K562 (cell line): ENCODE measurements around the gene TSPAN1. TPM values are rescaled to one million over a fixed set of nuclear protein-coding genes. Genes with fewer than 3 reads are reported as not detected.

ENCODE experiments used
- ATAC-seq: fragments of 200-7000 bp; cut with Tn5 transposase; 3 replicates; pipeline ENCODE4 v1.9.1; 2020; ENCODE audit warnings: moderate library complexity
- BruUV-seq: library from RNA; stranded (reverse); fragments of 400-500 nt; replicated peaks from 2 replicates; lab custom pipeline; 2021; lab: Mats Ljungman, UMichigan
- CTCF ChIA-PET: fragments of 300-600 bp; formaldehyde crosslinking; extraction: SDS; loops from one replicate; lab custom pipeline; 2021; ENCODE audit warnings: low intra/inter-chr PET ratio; lab: Yijun Ruan, JAX
- POLR2A ChIA-PET: fragments of 300-600, 350-650 bp; sonication (Branson Sonifier 250); formaldehyde crosslinking; extraction: SDS; loops from one replicate; lab custom pipeline; 2021; ENCODE audit warnings: antibody characterized with exemption, inconsistent platforms; lab: Yijun Ruan, JAX
- DNase-seq, 4 experiments: peaks; one replicate each; pipeline versions ENCODE4 v3.0.0 to v3.0.0-alpha.2; 2011 to 2018; ENCODE audit warnings: low spot score in 3 of 4, mixed read lengths in 3 of 4; ENCODE audit errors: extremely low read depth in 1 of 4
- FAIRE-seq: peaks from 2 replicates; lab custom pipeline; 2011; peaks lifted over from hg19 to GRCh38; lab: Jason Lieb, UNC
- H2AFZ ChIP-seq: 2 replicates; pipeline ENCODE4 v1.6.0; 2011; ENCODE audit warnings: low read depth, low read length, control low read depth, inconsistent platforms
- H3K27ac ChIP-seq: fragments of 200-600 bp; 3 replicates; pipeline ENCODE4 v1.8.0; 2011; ENCODE audit warnings: low read depth, mild to moderate bottlenecking, control low read depth, inconsistent platforms, low read length, moderate library complexity, mixed read lengths; ENCODE audit errors: extremely low read depth
- H3K27me3 ChIP-seq, 2 experiments: fragments of 300-600 bp in 1 of 2; 2 replicates in 1 of 2; 3 replicates in 1 of 2; pipeline versions ENCODE4 v1.6.0 to v1.8.0; 2011; ENCODE audit warnings: inconsistent platforms in 2 of 2, low read length in 2 of 2, mild to moderate bottlenecking in 1 of 2, mixed read lengths in 1 of 2, moderate library complexity in 1 of 2; ENCODE audit not compliant: control insufficient read depth in 2 of 2, insufficient read depth in 2 of 2
- H3K36me3 ChIP-seq: fragments of 300-600 bp; 3 replicates; pipeline ENCODE4 v1.8.0; 2011; ENCODE audit warnings: mild to moderate bottlenecking, low read length, inconsistent platforms; ENCODE audit not compliant: control insufficient read depth, insufficient read depth
- H3K4me1 ChIP-seq, 2 experiments: fragments of 200-600 bp in 1 of 2; replicated peaks in 1 of 2; 2 replicates in 1 of 2; 3 replicates in 1 of 2; pipeline versions ENCODE4 v1.5.1 to v1.8.0; 2011; ENCODE audit warnings: inconsistent platforms in 2 of 2, low read length in 2 of 2, mild to moderate bottlenecking in 1 of 2, mixed read lengths in 1 of 2, moderate library complexity in 1 of 2; ENCODE audit not compliant: control insufficient read depth in 2 of 2, insufficient read depth in 2 of 2
- H3K4me2 ChIP-seq: 2 replicates; pipeline ENCODE4 v1.6.1; 2011; ENCODE audit warnings: low read length, control low read depth, inconsistent platforms, mixed read lengths; ENCODE audit not compliant: insufficient read depth
- H3K4me3 ChIP-seq: fragments of 200-600 bp; sonication (generic), shearing (Covaris generic); 2 replicates; pipeline ENCODE4 v1.5.1; 2016; ENCODE audit warnings: control low read depth, inconsistent platforms
- H3K79me2 ChIP-seq: fragments of 200-600 bp; 3 replicates; pipeline ENCODE4 v1.8.0; 2011; ENCODE audit warnings: low read length, inconsistent platforms; ENCODE audit not compliant: control insufficient read depth, insufficient read depth
- H3K9ac ChIP-seq, 2 experiments: 2 replicates each; pipeline versions ENCODE4 v1.6.0 to v1.6.1; 2011; ENCODE audit warnings: low read depth in 2 of 2, low read length in 2 of 2, control low read depth in 1 of 2, inconsistent platforms in 1 of 2, mild to moderate bottlenecking in 1 of 2, mixed read lengths in 1 of 2; ENCODE audit not compliant: insufficient read depth in 1 of 2
- H3K9me1 ChIP-seq: one replicate; pipeline ENCODE4 v1.6.0; 2011; ENCODE audit warnings: inconsistent platforms, mild to moderate bottlenecking, low read length, moderate library complexity; ENCODE audit not compliant: control insufficient read depth, insufficient read depth
- H3K9me3 ChIP-seq: replicated peaks from 2 replicates; pipeline ENCODE4 v1.5.1; 2011; ENCODE audit warnings: low read depth, low read length, inconsistent platforms; ENCODE audit not compliant: control insufficient read depth, insufficient read depth
- H4K20me1 ChIP-seq: replicated peaks from 2 replicates; pipeline ENCODE4 v1.6.1; 2011; ENCODE audit warnings: low read length, inconsistent platforms, mixed read lengths; ENCODE audit not compliant: control insufficient read depth, insufficient read depth
- E2F5 ChIP-seq: sonication (generic); formaldehyde crosslinking; IDR thresholded peaks from 2 replicates; pipeline ENCODE4 v1.8.0; 2022; ENCODE audit warnings: mild to moderate bottlenecking, missing genetic modification reagents
- MTA1 ChIP-seq: fragments of 450-650 bp; IDR thresholded peaks from 2 replicates; pipeline ENCODE4 v1.6.1; 2017; ENCODE audit warnings: borderline replicate concordance
- PCBP1 ChIP-seq: fragments of 200-400 bp; formaldehyde crosslinking; IDR thresholded peaks from 2 replicates; pipeline ENCODE4 v1.6.1; 2018; ENCODE audit warnings: mild to moderate bottlenecking, low read depth, low read length; ENCODE audit not compliant: poor library complexity, severe bottlenecking
- SLC30A9 ChIP-seq: fragments of 250-450 bp; sonication (Bioruptor Pico); IDR thresholded peaks from 2 replicates; pipeline ENCODE4 v1.8.0; 2022; ENCODE audit warnings: mild to moderate bottlenecking, moderate library complexity
- WGBS: fragments of 100-300 bp; shearing (Covaris generic); methylation state at CpG from one replicate; pipeline ENCODE4 v1.1.6; 2016; ENCODE audit warnings: low coverage, mixed read lengths; ENCODE audit not compliant: insufficient coverage; ENCODE audit errors: missing lambda C conversion rate; 5-methylcytosine and 5-hydroxymethylcytosine counted together
- in situ Hi-C: fragments of 300-500 bp; cut with MboI; formaldehyde crosslinking; loops from 4 replicates; pipeline ENCODE4 v1.15.0; 2018; ENCODE audit warnings: inconsistent platforms, mixed read lengths
- intact Hi-C: fragments of 100-400 bp; cut with micrococcal nuclease; formaldehyde crosslinking; loops from 2 replicates; pipeline ENCODE4 v1.14.2; 2022
- polyA plus RNA-seq, 8 experiments: library from polyadenylated mRNA; depleted of rRNA in 4 of 8; stranded (reverse) in 5 of 8; unstranded in 3 of 8; fragments of >200 nt; fragmentation: Nextera tagmentation in 2 of 8; fragmentation: Illumina TruSeq in 1 of 8; extraction: Ambion mirVana in 2 of 8; extraction: Trizol in 1 of 8; gene quantifications; 2 replicates each; pipeline versions ENCODE4 v1.2.1 to v1.2.3, GENCODE V29; 2011 to 2014; ENCODE audit warnings: inconsistent platforms in 1 of 8, missing spikeins in 1 of 8
- total RNA-seq, 7 experiments: library from RNA; depleted of rRNA in 6 of 7; stranded (reverse); fragments of >200 nt in 6 of 7; fragmentation: Illumina TruSeq in 2 of 7; extraction: Trizol in 2 of 7; gene quantifications; 2 replicates each; pipeline versions ENCODE4 v1.2.1 to v1.2.3, GENCODE V29; 2011 to 2021; ENCODE audit warnings: low replicate concordance in 1 of 7
- TF ChIP-seq, protein P1 (sequence below): fragments of 250-450 bp; sonication (Bioruptor Pico); IDR thresholded peaks from 2 replicates; pipeline ENCODE4 v1.8.0; 2021; ENCODE audit warnings: borderline replicate concordance, mild to moderate bottlenecking, moderate library complexity; ENCODE audit not compliant: poor library complexity, severe bottlenecking
- TF ChIP-seq, protein P2 (sequence below), 2 experiments: IDR thresholded peaks in 1 of 2; conservative IDR thresholded peaks in 1 of 2; 2 replicates each; pipeline ENCODE4 v1.6.1; 2016; ENCODE audit warnings: low read depth in 2 of 2, mild to moderate bottlenecking in 1 of 2, missing compliant biosample characterization in 1 of 2, missing genetic modification characterization in 1 of 2, moderate library complexity in 1 of 2
- TF ChIP-seq, protein P3 (sequence below): fragments of 250-450 bp; sonication (Bioruptor Pico); IDR thresholded peaks from 2 replicates; pipeline ENCODE4 v1.4.0; 2020

The TSPAN1 gene
- total and polyA plus RNA-seq, 9 of the 15 experiments (the other 6 are each of a cell fraction or from before 2014, with no cell fraction given): 0.58 TPM; not detected in 8

DNA sequence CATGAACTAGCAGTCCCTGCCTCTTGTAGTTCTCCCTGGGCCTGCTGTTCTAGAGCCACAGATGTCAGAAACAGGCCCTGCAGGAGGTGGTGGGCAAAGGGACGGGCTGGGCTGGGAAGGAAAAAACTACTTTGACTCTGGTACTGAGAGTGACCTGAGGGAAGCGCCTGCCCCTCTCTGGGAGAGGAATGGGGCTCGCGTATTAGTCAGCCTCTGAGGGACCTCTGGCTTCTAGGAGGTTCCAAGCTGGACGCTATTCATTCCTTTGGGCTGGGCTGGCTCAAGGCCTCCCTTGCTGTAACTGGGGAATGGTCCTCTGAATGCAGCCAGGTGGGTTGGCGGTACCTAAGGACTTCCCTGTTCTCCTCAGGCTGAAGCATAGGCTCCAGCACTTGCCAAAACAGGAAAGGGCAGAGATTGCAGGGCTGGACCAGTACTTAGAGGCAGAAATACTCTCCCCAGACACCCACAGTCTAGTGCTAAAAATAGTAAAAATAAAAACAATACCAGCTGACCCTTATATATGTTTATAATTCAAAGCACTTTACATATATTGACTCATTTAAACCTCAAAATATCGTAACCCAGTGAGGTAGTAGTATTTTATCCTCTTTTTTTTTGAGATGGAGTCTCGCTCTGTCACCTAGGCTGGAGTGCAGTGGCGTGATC is 16.3 kb downstream of the TSPAN1 start:
- H3K9ac ChIP-seq: no peak overlapping the region; a peak in 1 of 4 replicates
- peaks cover 77% of the 10 kb centered on the region for H3K36me3 ChIP-seq
- H3K9me3 ChIP-seq: no peaks in the 10 kb centered on the region
- ATAC-seq: no peak
- no peaks in the 10 kb centered on the region for H3K79me2 ChIP-seq
- no peaks in the 10 kb centered on the region for H3K27me3 ChIP-seq
- no peak overlapping the region for H3K4me2 ChIP-seq
- no TSS peak for BruUV-seq
- 82% methylated on average over 8 of the region's 9 CpGs for WGBS
- no peak overlapping the region for H2AFZ ChIP-seq
- no peak overlapping the region for H3K27ac ChIP-seq
- H4K20me1 ChIP-seq: no peaks in the 10 kb centered on the region
- no peaks in the 10 kb centered on the region for H3K9me1 ChIP-seq
- intact Hi-C loops (no loop called here), in situ Hi-C loops (loop anchor here (25.0 kb wide), 1 partner anchor 554 kb away; no protein-coding TSS in a partner anchor)
- POLR2A ChIA-PET: interaction anchor here (0.6 to 1.0 kb wide), 4 partner anchors 8 to 29 kb away, joined by 3 to 6 read pairs (median 4); no protein-coding TSS in a partner anchor
- no peak for DNase-seq
- CTCF ChIA-PET: no interaction called here
- no peak for FAIRE-seq
- no peak overlapping the region for H3K4me3 ChIP-seq
- no peaks in the 10 kb centered on the region for H3K4me1 ChIP-seq
- TF ChIP-seq E2F5 (CRISPR knock-in tag): no peak
- TF ChIP-seq, protein P1, sequence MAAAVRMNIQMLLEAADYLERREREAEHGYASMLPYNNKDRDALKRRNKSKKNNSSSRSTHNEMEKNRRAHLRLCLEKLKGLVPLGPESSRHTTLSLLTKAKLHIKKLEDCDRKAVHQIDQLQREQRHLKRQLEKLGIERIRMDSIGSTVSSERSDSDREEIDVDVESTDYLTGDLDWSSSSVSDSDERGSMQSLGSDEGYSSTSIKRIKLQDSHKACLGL (CRISPR knock-in tag): no peak
- no peak for TF ChIP-seq SLC30A9 (CRISPR knock-in tag)
- TF ChIP-seq, protein P2, sequence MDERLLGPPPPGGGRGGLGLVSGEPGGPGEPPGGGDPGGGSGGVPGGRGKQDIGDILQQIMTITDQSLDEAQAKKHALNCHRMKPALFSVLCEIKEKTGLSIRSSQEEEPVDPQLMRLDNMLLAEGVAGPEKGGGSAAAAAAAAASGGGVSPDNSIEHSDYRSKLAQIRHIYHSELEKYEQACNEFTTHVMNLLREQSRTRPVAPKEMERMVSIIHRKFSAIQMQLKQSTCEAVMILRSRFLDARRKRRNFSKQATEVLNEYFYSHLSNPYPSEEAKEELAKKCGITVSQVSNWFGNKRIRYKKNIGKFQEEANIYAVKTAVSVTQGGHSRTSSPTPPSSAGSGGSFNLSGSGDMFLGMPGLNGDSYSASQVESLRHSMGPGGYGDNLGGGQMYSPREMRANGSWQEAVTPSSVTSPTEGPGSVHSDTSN (CRISPR knock-in tag; IDR thresholded peaks at IDR 0.05; ENCODE audit: low read depth): no peak
- TF ChIP-seq, protein P2 (tag; conservative IDR thresholded peaks at IDR 0.05; ENCODE audit: low read depth): no peak
- TF ChIP-seq, protein P3, sequence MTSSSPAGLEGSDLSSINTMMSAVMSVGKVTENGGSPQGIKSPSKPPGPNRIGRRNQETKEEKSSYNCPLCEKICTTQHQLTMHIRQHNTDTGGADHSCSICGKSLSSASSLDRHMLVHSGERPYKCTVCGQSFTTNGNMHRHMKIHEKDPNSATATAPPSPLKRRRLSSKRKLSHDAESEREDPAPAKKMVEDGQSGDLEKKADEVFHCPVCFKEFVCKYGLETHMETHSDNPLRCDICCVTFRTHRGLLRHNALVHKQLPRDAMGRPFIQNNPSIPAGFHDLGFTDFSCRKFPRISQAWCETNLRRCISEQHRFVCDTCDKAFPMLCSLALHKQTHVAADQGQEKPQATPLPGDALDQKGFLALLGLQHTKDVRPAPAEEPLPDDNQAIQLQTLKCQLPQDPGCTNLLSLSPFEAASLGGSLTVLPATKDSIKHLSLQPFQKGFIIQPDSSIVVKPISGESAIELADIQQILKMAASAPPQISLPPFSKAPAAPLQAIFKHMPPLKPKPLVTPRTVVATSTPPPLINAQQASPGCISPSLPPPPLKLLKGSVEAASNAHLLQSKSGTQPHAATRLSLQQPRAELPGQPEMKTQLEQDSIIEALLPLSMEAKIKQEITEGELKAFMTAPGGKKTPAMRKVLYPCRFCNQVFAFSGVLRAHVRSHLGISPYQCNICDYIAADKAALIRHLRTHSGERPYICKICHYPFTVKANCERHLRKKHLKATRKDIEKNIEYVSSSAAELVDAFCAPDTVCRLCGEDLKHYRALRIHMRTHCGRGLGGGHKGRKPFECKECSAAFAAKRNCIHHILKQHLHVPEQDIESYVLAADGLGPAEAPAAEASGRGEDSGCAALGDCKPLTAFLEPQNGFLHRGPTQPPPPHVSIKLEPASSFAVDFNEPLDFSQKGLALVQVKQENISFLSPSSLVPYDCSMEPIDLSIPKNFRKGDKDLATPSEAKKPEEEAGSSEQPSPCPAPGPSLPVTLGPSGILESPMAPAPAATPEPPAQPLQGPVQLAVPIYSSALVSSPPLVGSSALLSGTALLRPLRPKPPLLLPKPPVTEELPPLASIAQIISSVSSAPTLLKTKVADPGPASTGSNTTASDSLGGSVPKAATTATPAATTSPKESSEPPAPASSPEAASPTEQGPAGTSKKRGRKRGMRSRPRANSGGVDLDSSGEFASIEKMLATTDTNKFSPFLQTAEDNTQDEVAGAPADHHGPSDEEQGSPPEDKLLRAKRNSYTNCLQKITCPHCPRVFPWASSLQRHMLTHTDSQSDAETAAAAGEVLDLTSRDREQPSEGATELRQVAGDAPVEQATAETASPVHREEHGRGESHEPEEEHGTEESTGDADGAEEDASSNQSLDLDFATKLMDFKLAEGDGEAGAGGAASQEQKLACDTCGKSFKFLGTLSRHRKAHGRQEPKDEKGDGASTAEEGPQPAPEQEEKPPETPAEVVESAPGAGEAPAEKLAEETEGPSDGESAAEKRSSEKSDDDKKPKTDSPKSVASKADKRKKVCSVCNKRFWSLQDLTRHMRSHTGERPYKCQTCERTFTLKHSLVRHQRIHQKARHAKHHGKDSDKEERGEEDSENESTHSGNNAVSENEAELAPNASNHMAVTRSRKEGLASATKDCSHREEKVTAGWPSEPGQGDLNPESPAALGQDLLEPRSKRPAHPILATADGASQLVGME (CRISPR knock-in tag): no peak
- TF ChIP-seq MTA1: no peak
- TF ChIP-seq PCBP1: no peak
